KMS-11 (cell line): Measurements from ENCODE around the gene ATF7.

Experiments used
- H2AFZ ChIP-seq: fragments of 200-600 bp; sonication (generic); 2 replicates; pipeline ENCODE4 v1.6.1; 2016; ENCODE audit warnings: antibody characterized with exemption, mixed run types, low read depth
- H3K27ac ChIP-seq: fragments of 200-600 bp; sonication (generic); 2 replicates; pipeline ENCODE4 v1.6.1; 2016; ENCODE audit warnings: mild to moderate bottlenecking, mixed run types
- H3K27me3 ChIP-seq: fragments of 200-600 bp; sonication (generic); 2 replicates; pipeline ENCODE4 v1.6.1; 2017; ENCODE audit warnings: mild to moderate bottlenecking, low read depth, mixed run types, moderate library complexity; ENCODE audit not compliant: insufficient read depth
- H3K36me3 ChIP-seq: fragments of 200-600 bp; sonication (generic); 2 replicates; pipeline ENCODE4 v1.6.1; 2017; ENCODE audit warnings: mild to moderate bottlenecking, mixed run types; ENCODE audit not compliant: insufficient read depth
- H3K4me1 ChIP-seq: fragments of 200-600 bp; sonication (generic); 2 replicates; pipeline ENCODE4 v1.6.1; 2016; ENCODE audit warnings: mild to moderate bottlenecking, low read depth, mixed run types; ENCODE audit not compliant: poor library complexity, severe bottlenecking
- H3K4me2 ChIP-seq: fragments of 200-600 bp; sonication (generic); 2 replicates; pipeline ENCODE4 v1.7.0; 2016; ENCODE audit warnings: mild to moderate bottlenecking, mixed run types
- H3K4me3 ChIP-seq: fragments of 200-600 bp; sonication (generic); IDR thresholded peaks from 2 replicates; pipeline ENCODE4 v1.6.1; 2017; ENCODE audit warnings: low read depth, low read length, mixed read lengths; ENCODE audit not compliant: insufficient read depth
- H3K79me2 ChIP-seq: fragments of 200-600 bp; sonication (generic); 2 replicates; pipeline ENCODE4 v1.6.1; 2016; ENCODE audit warnings: low read depth, mixed run types; ENCODE audit not compliant: insufficient read depth
- H3K9ac ChIP-seq: fragments of 200-600 bp; sonication (generic); 2 replicates; pipeline ENCODE4 v1.6.1; 2016; ENCODE audit warnings: mild to moderate bottlenecking, mixed run types
- H4K20me1 ChIP-seq: fragments of 200-600 bp; sonication (generic); 2 replicates; pipeline ENCODE4 v1.6.1; 2016; ENCODE audit warnings: mild to moderate bottlenecking, mixed run types; ENCODE audit not compliant: insufficient read depth
- CTCF ChIP-seq: fragments of 200-600 bp; sonication (generic); conservative IDR thresholded peaks from 2 replicates; pipeline ENCODE4 v1.6.1; 2017; ENCODE audit warnings: low read depth, mild to moderate bottlenecking, antibody characterized with exemption, low read length, moderate library complexity, mixed read lengths

The ATF7 gene

GRCh38 chr12:53532524-53533445 is 93.4 kb downstream of the ATF7 start:
- no peak for TF ChIP-seq CTCF
- Histone ChIP-seq H2AFZ (no peak overlapping the region), H3K27ac (no peak overlapping the region), H3K79me2 (no peaks in the 10 kb centered on the region), H3K4me1 (no peaks in the 10 kb centered on the region), H3K36me3 (no peaks in the 10 kb centered on the region; the same call in 1 of the 2 replicates), H3K27me3 (no peaks in the 10 kb centered on the region), H4K20me1 (no peaks in the 10 kb centered on the region), H3K9ac (no peak overlapping the region), H3K4me3 (no peak overlapping the region), H3K4me2 (no peak overlapping the region)

- H3K27ac ChIP-seq, result no peak overlapping the region
- no peak overlapping the region for H2AFZ ChIP-seq
- H4K20me1 ChIP-seq, result no peaks in the 10 kb centered on the region
- TF ChIP-seq CTCF, result no peak
- H3K4me2 ChIP-seq, result no peak overlapping the region
- no peaks in the 10 kb centered on the region; the same call in 1 of the 2 replicates for H3K36me3 ChIP-seq
- no peaks in the 10 kb centered on the region for H3K79me2 ChIP-seq
- no peaks in the 10 kb centered on the region for H3K4me1 ChIP-seq
- no peaks in the 10 kb centered on the region for H3K27me3 ChIP-seq
- H3K4me3 ChIP-seq, result no peak overlapping the region
- H3K9ac ChIP-seq, result no peak overlapping the region
Measured at GRCh38 chr12:53532021-53532420, 94.2 kb downstream of the ATF7 start.

GRCh38 chr12:53530920-53531319 is 95.3 kb downstream of the ATF7 start:
- H3K27ac ChIP-seq, result no peak overlapping the region
- H3K4me1 ChIP-seq, result no peaks in the 10 kb centered on the region
- H3K9ac ChIP-seq, result no peak overlapping the region
- H3K79me2 ChIP-seq, result no peaks in the 10 kb centered on the region
- H3K36me3 ChIP-seq, result no peaks in the 10 kb centered on the region; the same call in 1 of the 2 replicates
- TF ChIP-seq CTCF, result no peak
- H3K27me3 ChIP-seq, result no peaks in the 10 kb centered on the region
- H4K20me1 ChIP-seq, result no peaks in the 10 kb centered on the region
- H2AFZ ChIP-seq, result no peak overlapping the region
- H3K4me2 ChIP-seq, result no peak overlapping the region
- H3K4me3 ChIP-seq, result no peak overlapping the region

- no peak overlapping the region for H2AFZ ChIP-seq
- no peak overlapping the region for H3K4me2 ChIP-seq
- H4K20me1 ChIP-seq, result no peaks in the 10 kb centered on the region
- no peaks in the 10 kb centered on the region for H3K4me1 ChIP-seq
- TF ChIP-seq CTCF, result no peak
- H3K27me3 ChIP-seq, result no peaks in the 10 kb centered on the region
- no peaks in the 10 kb centered on the region for H3K79me2 ChIP-seq
- H3K27ac ChIP-seq, result no peak overlapping the region
- H3K4me3 ChIP-seq, result no peak overlapping the region
- no peak overlapping the region for H3K9ac ChIP-seq
- no peaks in the 10 kb centered on the region; the same call in 1 of the 2 replicates for H3K36me3 ChIP-seq
Measured at GRCh38 chr12:53530061-53530460, 96.1 kb downstream of the ATF7 start.
